Chondrocyte (in vitro differentiated cells): ENCODE data around the gene DNASE2. TPM values are rescaled to one million over a fixed set of nuclear protein-coding genes. Genes with fewer than 3 reads are reported as not detected.
A peak's percentile ranks its signal among the peaks of the same experiment; 100 is the strongest.
"Not testable (repeated sequence)": the region's sequence is repeated elsewhere in the genome, so short reads cannot be mapped to it uniquely, and the experiment has no call there.

Experiments used
- DNase-seq: peaks from one replicate; pipeline ENCODE4 v3.0.0; 2021; ENCODE audit warnings: mixed read lengths, low spot score
- H3K27ac Mint-ChIP-seq: one replicate; pipeline ENCODE4 v1.8.0; 2021; ENCODE audit warnings: mild to moderate bottlenecking, moderate library complexity, mixed read lengths; ENCODE audit not compliant: unreplicated experiment
- H3K27me3 Mint-ChIP-seq: 2 replicates; pipeline ENCODE4 v1.8.0; 2021; ENCODE audit warnings: low read depth, mixed read lengths
- H3K36me3 Mint-ChIP-seq: 2 replicates; pipeline ENCODE4 v1.8.0; 2021; ENCODE audit warnings: low read depth, mixed read lengths
- H3K4me1 Mint-ChIP-seq: 2 replicates; pipeline ENCODE4 v1.8.0; 2021; ENCODE audit warnings: low read depth, mild to moderate bottlenecking, mixed read lengths
- H3K4me3 Mint-ChIP-seq: one replicate; pipeline ENCODE4 v1.8.0; 2021; ENCODE audit warnings: mild to moderate bottlenecking, moderate library complexity, mixed read lengths; ENCODE audit not compliant: unreplicated experiment
- H3K9me3 Mint-ChIP-seq: 2 replicates; pipeline ENCODE4 v1.8.0; 2021; ENCODE audit warnings: low read depth, mixed read lengths
- CTCF ChIP-seq: fragments of 200-600 bp; sonication (generic); IDR thresholded peaks from 2 replicates; pipeline ENCODE4 v1.5.0; 2021; ENCODE audit warnings: antibody characterized with exemption, mild to moderate bottlenecking, moderate library complexity
- total RNA-seq: library from RNA; stranded (reverse); gene quantifications from 3 replicates; pipeline ENCODE4 v1.2.1, GENCODE V29; 2021

Gene DNASE2
- total RNA-seq, 1 donor from 2014 or later = 52.8 TPM

GRCh38 chr19:12890787-12891552, 9.7 kb upstream of the DNASE2 start, which contains the start of gene GCDH:
TSS of gene GCDH (plus strand) at chr19:12891160. CDS start at chr19:12891305, 145 bp downstream.
- Mint-ChIP-seq H3K4me1 (peaks cover 24% of the 10 kb centered on the region), H3K27me3 (peaks cover 7% of the 10 kb centered on the region), H3K9me3 (no peaks in the 10 kb centered on the region), H3K27ac (peak within 1 kb of the TSS; percentile 89), H3K4me3 (peak within 1 kb of the TSS; percentile 95), H3K36me3 (peaks cover 3% of the 10 kb centered on the region)
- DNase-seq = peak; percentile 99
- no peak for TF ChIP-seq CTCF

DNA sequence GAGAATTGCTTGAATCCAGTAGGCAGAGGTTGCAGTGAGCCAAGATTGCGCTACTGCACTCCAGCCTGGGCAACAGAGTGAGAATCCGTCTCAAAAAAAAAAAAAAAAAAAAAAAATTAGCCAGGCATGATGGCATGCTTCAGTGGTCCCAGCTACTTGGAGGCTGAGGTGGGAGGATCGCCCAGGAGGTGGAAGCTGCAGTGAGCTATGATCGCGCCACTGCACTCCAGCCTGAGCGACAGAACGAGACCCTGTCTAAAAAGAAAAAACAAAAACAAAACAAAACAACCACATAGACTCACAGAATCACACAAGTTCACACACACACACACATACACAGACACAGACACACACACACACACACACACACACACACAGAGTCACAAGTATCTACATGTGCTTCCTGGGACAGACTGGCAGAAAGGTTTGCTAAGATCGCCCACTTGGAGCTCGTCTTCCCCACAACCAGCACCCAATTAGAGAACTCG, 9.1 kb upstream of the DNASE2 start:
- Mint-ChIP-seq H3K4me1 (peaks cover 24% of the 10 kb centered on the region), H3K27ac (peak overlapping the region; percentile 89), H3K4me3 (peak overlapping the region; percentile 95)
- not testable (repeated sequence) for H3K9me3 Mint-ChIP-seq, DNase-seq, H3K27me3 Mint-ChIP-seq, H3K36me3 Mint-ChIP-seq

GRCh38 chr19:12888006-12888603, 6.9 kb upstream of the DNASE2 start:
- Mint-ChIP-seq H3K4me3 (no peak overlapping the region), H3K4me1 (peaks cover 30% of the 10 kb centered on the region), H3K27ac (no peak overlapping the region), H3K9me3 (no peaks in the 10 kb centered on the region), H3K36me3 (no peaks in the 10 kb centered on the region), H3K27me3 (peaks cover 20% of the 10 kb centered on the region)
- DNase-seq = no peak
- TF ChIP-seq CTCF = no peak

GRCh38 chr19:12886969-12887747, 5.9 kb upstream of the DNASE2 start, which contains the start of gene KLF1:
TSS of gene KLF1 (minus strand) at chr19:12887201. CDS start at chr19:12887140, 61 bp downstream.
- H3K4me1 Mint-ChIP-seq = peaks cover 29% of the 10 kb centered on the region
- H3K27ac Mint-ChIP-seq = no peak within 1 kb of the TSS
- TF ChIP-seq CTCF = no peak
- no peaks in the 10 kb centered on the region for H3K36me3 Mint-ChIP-seq
- no peak within 1 kb of the TSS for H3K4me3 Mint-ChIP-seq
- H3K27me3 Mint-ChIP-seq = peaks cover 20% of the 10 kb centered on the region
- no peak for DNase-seq
- no peaks in the 10 kb centered on the region for H3K9me3 Mint-ChIP-seq

- H3K4me1 Mint-ChIP-seq = peaks cover 23% of the 10 kb centered on the region
- H3K9me3 Mint-ChIP-seq = no peaks in the 10 kb centered on the region
- no peak overlapping the region for H3K27ac Mint-ChIP-seq
- H3K4me3 Mint-ChIP-seq = no peak overlapping the region
- no peak for DNase-seq
- no peaks in the 10 kb centered on the region for H3K36me3 Mint-ChIP-seq
- no peak for TF ChIP-seq CTCF
- H3K27me3 Mint-ChIP-seq = peaks cover 20% of the 10 kb centered on the region
These were observed 5.4 kb upstream of the DNASE2 start for GRCh38 chr19:12886651-12886968.
